ENCODE measurements around the gene DUSP16. TPM values are rescaled to one million over a fixed set of nuclear protein-coding genes. Genes with fewer than 3 reads are reported as not detected.
A peak's percentile ranks its signal among the peaks of the same experiment; 100 is the strongest.
"Not testable (repeated sequence)": the region's sequence is repeated elsewhere in the genome, so short reads cannot be mapped to it uniquely, and the experiment has no call there.

Gene DUSP16
- polyA plus RNA-seq, 2 of the 4 experiments (the other 2 are of a cell fraction) = 18.2 to 34.7 TPM

GRCh38 chr12:12590961-12591360 lies 28.3 kb upstream of the DUSP16 start:
- no peak; a peak in 1 of 6 replicates for ATAC-seq
- H3K4me3 ChIP-seq = no peak overlapping the region
- POLR2A ChIA-PET = no interaction called here
- CTCF ChIA-PET = interaction anchor here (0.5 to 2.1 kb wide), 5 partner anchors 13 to 114 kb away, joined by 3 to 10 read pairs (median 3); partner anchors contain the start of gene DUSP16
- no peak for DNase-seq (ENCODE audit: low read depth in 1 of 2, low spot score in 1 of 2)
- TF ChIP-seq GATA3 (IDR thresholded peaks at IDR 0.05; ENCODE audit: borderline replicate concordance) (no peak), ZNF302 (CRISPR knock-in tag; IDR thresholded peaks at IDR 0.05) (no peak), TP53 (CRISPR knock-in tag; IDR thresholded peaks at IDR 0.05) (no peak), JUNB (IDR thresholded peaks at IDR 0.05) (no peak), HOXA7 (CRISPR knock-in tag; IDR thresholded peaks at IDR 0.05) (no peak), EP300 (IDR thresholded peaks at IDR 0.05) (no peak), CTCF (IDR thresholded peaks at IDR 0.05) (no peak), E2F6 (IDR thresholded peaks at IDR 0.05; ENCODE audit: borderline replicate concordance, low read depth) (no peak), NR3C1 (IDR thresholded peaks at IDR 0.05) (no peak), MAZ (IDR thresholded peaks at IDR 0.05; ENCODE audit: borderline replicate concordance, low read depth, low read length) (no peak), USF2 (IDR thresholded peaks at IDR 0.05) (no peak), TFCP2L1 (CRISPR knock-in tag; IDR thresholded peaks at IDR 0.05) (no peak), PBX3 (IDR thresholded peaks at IDR 0.05) (no peak), NFE2L2 (conservative IDR thresholded peaks at IDR 0.05; ENCODE audit: low read length) (no peak), RNF2 (IDR thresholded peaks at IDR 0.05; ENCODE audit: borderline replicate concordance, low read depth) (no peak), NPAS2 (CRISPR knock-in tag; IDR thresholded peaks at IDR 0.05; ENCODE audit: borderline replicate concordance) (no peak), KDM1A (IDR thresholded peaks at IDR 0.05; ENCODE audit: low read depth) (no peak), RCOR1 (IDR thresholded peaks at IDR 0.05; ENCODE audit: low read depth, low read length) (no peak)
- H3K9me3 ChIP-seq = no peaks in the 10 kb centered on the region
- H3K4me2 ChIP-seq = no peak overlapping the region
- no peak for FAIRE-seq
- WGBS (ENCODE audit: missing lambda C conversion rate) = 68% methylated on average over 6 of the region's 6 CpGs
- peaks cover 12% of the 10 kb centered on the region for H3K4me1 ChIP-seq
- peak overlapping the region in 1 of 2 experiments; percentile 16; a peak in 1 of 6 replicates for H3K27ac ChIP-seq

- peak overlapping the region in 1 of 2 experiments; percentile 89; a peak in 2 of 6 replicates for H3K27ac ChIP-seq
- ATAC-seq; H3K9me3 ChIP-seq; H3K4me2 ChIP-seq; DNase-seq (ENCODE audit: low read depth in 1 of 2, low spot score in 1 of 2); H3K4me3 ChIP-seq; FAIRE-seq: not testable (repeated sequence)
- peaks cover 37% of the 10 kb centered on the region for H3K4me1 ChIP-seq
- 51% methylated on average over 3 of the region's 3 CpGs for WGBS (ENCODE audit: missing lambda C conversion rate)
- ChIA-PET POLR2A (interaction anchor here (0.5 kb wide), 1 partner anchor 13 kb away, joined by 4 read pairs; no protein-coding TSS in a partner anchor), CTCF (interaction anchor here (0.6 to 2.4 kb wide), 4 partner anchors 11 to 198 kb away, joined by 3 to 14 read pairs (median 4); partner anchors contain the start of gene DUSP16)
Measured at GRCh38 chr12:12588436-12588835, 25.8 kb upstream of the DUSP16 start.

- 96% methylated on average over 1 of the region's 1 CpG for WGBS (ENCODE audit: missing lambda C conversion rate)
- no peaks in the 10 kb centered on the region for H3K9me3 ChIP-seq
- DNase-seq (ENCODE audit: low read depth in 1 of 2, low spot score in 1 of 2) = no peak
- CTCF ChIA-PET = interaction anchor here (1.0 to 2.4 kb wide), 3 partner anchors 12 to 68 kb away, joined by 3 to 14 read pairs (median 4); partner anchors contain the start of gene DUSP16
- TF ChIP-seq HDAC2 (IDR thresholded peaks at IDR 0.05) (no peak), POLR2A (IDR thresholded peaks at IDR 0.05; ENCODE audit: low read length) (no peak)
- H3K4me1 ChIP-seq = peaks cover 38% of the 10 kb centered on the region
- H3K4me3 ChIP-seq = no peak overlapping the region
- no peak for ATAC-seq
- POLR2A ChIA-PET = interaction anchor here (0.5 kb wide), 1 partner anchor 14 kb away, joined by 4 read pairs; no protein-coding TSS in a partner anchor
- no peak for FAIRE-seq
- peak overlapping the region in 1 of 2 experiments; percentile 89; a peak in 3 of 6 replicates for H3K27ac ChIP-seq
- no peak overlapping the region for H3K4me2 ChIP-seq
Measured at GRCh38 chr12:12587878-12588277, 25.2 kb upstream of the DUSP16 start.

All from A549 (cell line).